Kidney glomerular epithelial cell (primary cell): ENCODE measurements around the gene SELENOP.
A peak's percentile ranks its signal among the peaks of the same experiment; 100 is the strongest.

Experiments used
- DNase-seq: peaks from one replicate; lab custom pipeline; 2025; lab: John Stamatoyannopoulos, UW

SELENOP gene

GRCh38 chr5:42798284-42799240 lies 13.1 kb downstream of the SELENOP start:
- DNase-seq, result no peak

DNA sequence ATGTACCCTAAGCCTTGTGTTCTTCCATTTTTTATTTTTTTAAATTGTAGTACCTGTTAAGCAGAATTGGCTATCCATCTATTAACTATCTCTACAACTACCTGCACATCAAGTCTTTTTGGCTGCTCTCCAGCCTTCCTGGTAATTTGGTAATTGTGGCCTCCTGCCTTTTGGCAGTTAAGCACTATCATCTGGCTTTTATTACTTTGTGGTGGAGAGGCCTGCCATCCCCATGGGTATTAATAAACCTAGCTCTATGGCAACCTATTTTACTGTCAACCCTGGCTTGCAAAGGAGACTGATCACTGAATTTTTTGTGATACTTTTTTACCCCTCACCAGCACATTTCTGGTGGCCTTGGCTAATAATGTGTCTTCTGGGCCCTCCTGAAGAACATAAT lies 20.5 kb downstream of the SELENOP start:
- no peak for DNase-seq

- DNase-seq, result no peak
Observed at GRCh38 chr5:42787845-42788244, 23.8 kb downstream of the SELENOP start.

GRCh38 chr5:42787073-42787472 lies 24.6 kb downstream of the SELENOP start:
- no peak for DNase-seq

DNA sequence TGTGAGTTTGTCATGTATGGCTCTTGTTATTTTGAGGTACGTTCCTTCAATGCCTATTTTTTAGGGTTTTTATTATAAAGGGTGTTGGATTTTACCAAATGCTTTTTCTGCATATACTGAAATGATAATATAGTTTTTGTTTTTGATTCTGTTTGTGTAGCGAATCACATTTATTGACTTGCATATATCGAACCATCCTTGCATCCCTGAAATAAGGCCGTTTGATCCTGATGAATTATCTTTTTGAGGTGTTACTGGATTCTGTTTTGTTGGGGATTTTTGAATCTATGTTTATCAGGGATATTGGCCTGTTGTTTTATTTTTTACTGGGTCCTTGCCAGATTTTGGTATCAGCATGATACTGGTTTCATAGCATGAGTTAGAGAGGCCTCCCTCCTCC lies 25.9 kb downstream of the SELENOP start:
- DNase-seq, result no peak

- DNase-seq, result no peak
Observed at GRCh38 chr5:42784132-42784531, 27.6 kb downstream of the SELENOP start.

GRCh38 chr5:42781584-42781983 lies 30.1 kb downstream of the SELENOP start:
- no peak for DNase-seq

GRCh38 chr5:42779083-42779482 lies 32.6 kb downstream of the SELENOP start:
- no peak for DNase-seq

DNA sequence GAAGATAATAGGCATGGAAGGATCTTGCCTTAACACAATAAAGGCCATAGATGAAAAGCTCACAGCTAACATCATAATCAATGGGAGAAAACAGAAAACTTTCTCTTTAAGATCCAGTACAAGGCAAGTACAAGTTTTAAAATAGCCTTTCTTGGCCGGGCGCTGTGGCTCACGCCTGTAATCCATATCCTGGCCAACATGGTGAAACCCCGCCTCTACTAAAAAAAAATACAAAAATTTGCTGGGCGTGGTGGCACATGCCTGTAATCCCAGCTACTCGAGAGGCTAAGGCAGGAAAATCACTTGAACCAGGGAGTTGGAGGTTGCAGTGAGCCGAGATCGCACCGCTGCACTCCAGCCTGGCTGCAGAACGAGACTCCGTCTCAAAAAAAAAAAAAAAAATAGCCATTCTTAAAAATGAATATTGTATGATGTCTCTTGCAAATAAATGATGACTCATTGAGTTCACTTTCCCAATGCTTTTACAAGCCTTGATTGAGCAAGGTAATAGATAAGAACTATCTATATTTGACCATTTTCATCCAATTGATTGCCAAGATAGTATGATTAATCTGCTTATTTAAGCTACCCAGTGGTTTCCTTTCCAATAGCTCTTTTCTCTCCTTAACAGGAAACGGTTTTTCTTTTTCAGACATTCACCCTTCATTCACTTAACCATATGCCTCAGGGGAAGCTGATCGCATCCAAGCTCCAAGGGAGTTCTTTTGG lies 39.3 kb downstream of the SELENOP start:
- no peak for DNase-seq

GRCh38 chr5:42770003-42770402 lies 41.7 kb downstream of the SELENOP start:
- DNase-seq, result no peak

DNA sequence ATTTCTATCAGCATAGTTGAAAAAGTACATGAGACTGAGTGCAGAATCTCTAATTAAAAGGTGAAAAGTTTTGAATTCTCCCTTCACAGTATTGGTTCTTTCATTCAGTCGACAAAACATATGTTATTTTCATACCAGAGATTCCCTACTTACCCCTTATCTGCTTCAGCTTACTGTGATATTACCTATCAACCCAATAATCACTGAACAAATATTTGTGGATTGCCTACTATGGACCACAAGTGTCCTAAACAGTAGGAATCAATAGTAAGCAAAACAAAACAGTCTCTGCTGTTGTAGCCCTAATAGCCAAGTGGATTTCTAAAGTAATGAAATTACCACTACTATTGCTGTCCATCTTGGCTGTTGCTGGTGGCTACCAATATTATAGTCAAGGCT lies 43.6 kb downstream of the SELENOP start:
- DNase-seq, result no peak

DNA sequence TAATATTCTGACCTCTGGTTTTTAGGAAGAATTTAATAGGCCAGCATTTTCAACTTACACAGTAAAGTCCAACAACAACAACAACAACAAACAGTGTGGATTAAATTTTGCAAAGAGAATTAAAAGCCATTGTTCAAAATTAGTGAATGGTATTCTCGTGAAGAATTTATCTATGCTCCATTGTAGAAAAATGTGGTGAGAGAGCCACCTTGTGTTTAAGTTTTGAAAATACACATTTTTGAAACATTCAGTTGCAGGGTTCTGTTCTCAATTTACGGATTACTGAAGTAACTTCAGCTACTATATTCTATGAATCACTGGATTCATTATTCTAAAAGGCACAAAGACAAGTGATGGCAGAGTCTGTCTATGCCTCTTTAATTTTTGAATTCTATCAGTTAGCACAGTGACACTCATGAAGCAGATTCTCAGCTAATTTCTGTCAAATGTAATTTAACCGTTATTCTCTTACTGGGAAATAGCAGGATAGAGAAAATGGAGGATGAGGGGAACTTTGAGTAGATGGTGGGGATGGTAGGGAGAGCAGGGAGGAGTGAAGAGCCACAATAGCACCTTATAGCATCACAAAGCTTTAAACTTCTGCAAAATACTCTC lies 44.1 kb downstream of the SELENOP start:
- peak; percentile 23 for DNase-seq

DNA sequence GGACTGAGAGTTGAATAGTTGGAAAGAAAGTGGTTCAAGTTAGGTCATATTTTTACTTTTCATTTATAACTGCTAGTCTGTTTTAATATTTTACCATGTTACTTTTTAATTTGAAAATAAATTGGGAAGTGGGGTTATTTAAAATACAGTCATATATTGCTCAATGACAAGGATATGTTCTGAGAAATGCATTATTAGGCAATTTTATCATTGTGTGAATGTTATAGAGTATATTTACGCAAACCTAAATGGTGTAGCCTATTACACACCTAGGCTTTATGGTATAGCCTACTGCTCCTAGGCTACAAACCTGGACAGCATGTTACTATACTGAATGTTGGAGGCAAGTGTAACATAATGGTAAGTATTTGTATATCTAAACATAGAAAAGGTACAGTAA lies 49.9 kb downstream of the SELENOP start:
- no peak for DNase-seq

GRCh38 chr5:42760426-42760825 lies 51.3 kb downstream of the SELENOP start:
- no peak for DNase-seq

DNA sequence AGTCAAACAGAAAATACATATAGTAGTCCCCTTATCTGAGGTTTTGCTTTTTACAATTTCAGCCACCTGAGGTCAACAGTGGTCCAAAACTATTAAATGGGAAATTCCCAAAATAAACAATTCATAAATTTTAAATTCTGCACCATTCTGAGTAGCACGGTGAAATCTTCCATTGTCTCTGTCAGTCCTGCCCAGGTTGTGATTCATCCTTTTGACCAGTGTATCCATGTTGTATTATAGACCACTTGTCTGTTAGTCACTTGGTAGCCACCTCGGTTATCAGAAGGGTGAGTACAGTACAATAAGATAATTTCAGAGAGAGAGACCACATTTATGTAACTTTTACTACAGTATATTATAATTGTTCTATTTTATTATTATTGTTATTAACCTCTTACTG lies 52.2 kb downstream of the SELENOP start:
- no peak for DNase-seq

GRCh38 chr5:42756606-42757601 lies 54.8 kb downstream of the SELENOP start, which contains the start of gene CCDC152:
CCDC152 (plus strand) TSS chr5:42756818; CDS start chr5:42759122, 2,304 bp downstream.
- DNase-seq, result peak; percentile 4

DNA sequence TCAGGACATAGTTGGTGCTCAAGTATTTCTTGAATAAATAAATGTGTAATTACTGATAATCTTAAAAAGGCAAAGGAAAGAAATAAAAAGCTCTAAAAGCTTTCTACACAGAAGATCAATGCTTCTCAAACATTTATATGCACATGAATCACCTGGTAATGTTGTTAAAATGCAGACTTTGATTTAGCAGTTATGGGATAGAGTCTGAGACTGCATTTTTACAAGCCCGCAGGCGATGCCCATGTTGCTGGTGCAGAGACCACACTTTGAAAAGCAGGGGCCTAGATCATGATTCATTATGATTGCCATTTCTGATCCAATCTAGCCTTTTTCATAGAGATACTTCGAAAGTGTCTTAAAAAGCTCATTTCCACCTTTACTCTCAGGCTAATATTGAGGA lies 58.6 kb downstream of the SELENOP start:
- DNase-seq, result no peak

DNA sequence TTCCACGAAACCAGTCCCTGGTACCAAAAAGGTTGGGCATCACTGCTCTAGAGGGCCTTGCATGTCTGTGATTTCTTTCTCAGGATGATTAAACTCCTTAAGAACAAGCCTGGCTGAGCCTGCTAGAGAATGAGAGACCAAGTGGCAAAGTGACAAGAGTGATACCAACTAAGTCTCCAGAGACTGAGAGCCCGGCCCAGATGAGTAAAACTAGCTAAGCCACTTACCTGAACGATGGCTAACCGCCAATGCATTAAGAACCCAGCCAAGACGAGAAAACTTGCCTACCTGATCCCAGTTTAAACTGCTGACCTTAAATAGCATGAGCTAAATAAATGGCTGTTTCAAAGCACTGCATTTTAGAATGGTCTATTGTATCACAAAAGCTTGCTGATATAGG lies 60.6 kb downstream of the SELENOP start:
- DNase-seq, result no peak

DNA sequence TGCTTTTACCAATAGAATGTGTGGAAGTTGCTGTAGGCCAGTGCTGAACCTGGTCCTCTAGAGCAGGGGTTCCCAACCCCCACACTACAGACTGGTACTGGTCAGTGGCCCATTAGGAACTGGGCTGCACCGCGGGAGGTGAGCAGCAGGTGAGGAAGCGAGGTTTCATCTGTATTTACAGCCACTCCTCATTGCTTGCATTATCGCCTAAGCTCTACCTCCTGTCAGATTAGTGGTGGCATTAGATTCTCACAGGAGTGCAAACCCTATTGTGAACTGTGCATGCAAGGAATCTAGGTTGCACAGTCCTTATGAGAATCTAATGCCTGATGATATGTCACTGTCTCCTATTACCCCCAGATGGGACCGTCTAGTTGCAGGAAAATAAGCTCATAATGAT lies 61.2 kb downstream of the SELENOP start:
- DNase-seq, result no peak
